Measurements from ENCODE around the gene SAXO2.
"Not testable (repeated sequence)": the region's sequence is repeated elsewhere in the genome, so short reads cannot be mapped to it uniquely, and the experiment has no call there.

SAXO2 gene

DNA sequence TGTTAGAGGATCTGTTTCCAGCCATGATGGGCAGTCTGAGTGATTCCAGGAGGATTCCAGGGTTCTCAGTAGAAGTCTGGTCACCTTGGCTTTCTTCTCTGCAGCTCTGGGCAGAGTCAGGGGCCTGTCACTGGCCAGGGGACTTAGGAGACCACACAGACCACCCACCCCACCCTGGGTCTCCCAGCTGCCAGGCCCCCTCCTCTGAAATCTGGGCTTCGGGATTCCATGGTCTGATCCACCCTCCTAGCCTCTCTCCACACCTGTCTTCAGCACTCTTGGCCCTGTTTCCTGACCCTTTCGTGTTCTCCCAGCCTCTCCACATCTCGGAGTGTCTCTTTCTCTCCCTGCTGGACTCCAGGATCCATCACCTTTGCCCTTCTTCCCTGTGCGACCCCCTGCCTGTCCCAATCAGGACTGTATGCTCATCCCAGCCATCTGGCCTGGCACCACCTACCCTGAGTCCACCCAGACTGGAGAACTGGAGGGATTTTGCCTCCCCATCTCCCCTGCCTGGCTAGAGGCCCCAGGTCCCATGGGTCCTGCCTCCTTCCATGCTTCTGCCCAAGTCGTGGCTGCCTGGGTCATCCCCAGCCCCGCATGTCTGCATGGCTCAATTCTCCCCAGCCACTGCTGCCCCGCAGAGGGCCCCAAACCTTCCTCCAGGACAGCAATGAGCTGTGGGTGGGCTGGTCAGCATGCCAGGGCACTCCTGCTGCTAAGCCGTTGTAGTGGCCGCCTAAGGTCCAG lies 52.3 kb downstream of the SAXO2 start:
- DNase-seq: no peak

DNA sequence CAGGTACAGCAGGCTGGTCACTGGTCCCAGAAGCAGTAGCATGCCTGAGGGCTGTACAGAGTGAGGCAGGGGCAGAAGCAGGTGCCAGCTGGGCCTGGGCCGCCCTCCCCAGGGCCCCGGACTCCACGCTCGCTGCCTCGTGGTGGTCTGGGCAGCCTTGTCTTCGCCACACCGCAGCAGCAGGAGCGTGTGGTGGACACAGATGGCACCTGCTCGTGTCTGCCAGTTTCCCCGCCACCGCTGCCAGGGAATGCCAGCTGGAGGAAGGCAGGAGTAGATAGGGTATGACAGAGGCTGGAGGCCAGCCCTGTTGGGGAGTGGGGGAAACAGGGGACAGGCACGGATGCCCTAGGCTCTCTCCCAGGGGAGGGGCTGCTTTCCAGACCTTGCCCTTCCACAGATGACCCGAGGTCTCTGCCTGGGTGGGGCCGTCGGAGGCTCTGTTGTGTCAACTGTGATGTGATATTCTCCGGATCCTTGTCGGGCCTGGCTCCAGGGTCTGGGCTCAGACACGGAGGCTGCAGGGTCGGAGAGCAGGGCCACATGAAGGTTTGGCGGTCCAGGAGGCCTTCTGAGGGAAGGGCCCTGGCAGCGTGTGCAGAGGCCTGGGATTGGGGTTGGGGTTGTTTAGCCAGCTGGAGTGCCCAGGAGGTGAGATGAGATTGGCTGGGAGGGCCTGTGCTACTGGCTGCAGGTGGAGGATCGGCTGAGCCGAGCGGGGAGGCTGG lies 53.1 kb downstream of the SAXO2 start:
- DNase-seq: no peak

DNA sequence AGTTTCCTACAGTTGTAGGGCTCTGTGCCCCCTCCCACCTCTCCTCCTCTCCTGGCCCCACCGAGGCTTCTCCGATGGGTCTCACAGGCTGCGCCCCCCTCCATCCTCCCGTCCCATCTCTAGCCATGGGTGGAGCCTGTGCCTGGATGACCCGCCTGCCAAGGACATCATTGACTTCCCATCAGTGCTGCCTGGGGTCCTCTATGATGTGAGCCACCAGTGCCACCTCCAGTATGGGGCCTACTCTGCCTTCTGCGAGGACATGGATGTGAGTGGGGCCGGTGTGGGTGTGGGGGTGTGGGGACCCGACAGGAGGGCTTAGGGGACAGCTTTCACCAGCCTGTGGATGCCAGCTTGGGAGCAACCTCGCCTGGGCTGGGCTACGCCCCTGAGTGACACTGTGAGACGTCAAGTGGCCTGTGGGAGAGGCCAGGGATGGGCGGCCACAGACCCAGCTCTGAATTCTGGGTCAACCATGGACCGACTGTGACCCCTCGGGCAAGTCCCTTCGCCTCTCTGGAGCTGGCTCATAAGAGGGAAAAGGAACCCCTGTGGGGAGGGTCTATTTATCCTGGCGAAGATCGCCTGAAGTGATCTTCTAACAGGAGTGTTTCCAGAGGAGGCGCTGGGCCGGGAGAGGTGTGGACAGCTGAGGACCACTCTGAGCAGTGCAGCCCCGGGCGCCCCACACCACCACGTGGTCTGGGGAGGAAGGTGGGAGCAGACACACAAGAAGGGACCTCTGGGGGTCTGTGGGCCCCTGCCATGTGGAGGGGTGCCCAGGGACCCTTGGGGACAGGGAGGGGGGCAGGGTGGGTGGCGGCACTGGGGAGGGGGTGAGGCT lies 53.9 kb downstream of the SAXO2 start:
- not testable (repeated sequence) for DNase-seq

DNA sequence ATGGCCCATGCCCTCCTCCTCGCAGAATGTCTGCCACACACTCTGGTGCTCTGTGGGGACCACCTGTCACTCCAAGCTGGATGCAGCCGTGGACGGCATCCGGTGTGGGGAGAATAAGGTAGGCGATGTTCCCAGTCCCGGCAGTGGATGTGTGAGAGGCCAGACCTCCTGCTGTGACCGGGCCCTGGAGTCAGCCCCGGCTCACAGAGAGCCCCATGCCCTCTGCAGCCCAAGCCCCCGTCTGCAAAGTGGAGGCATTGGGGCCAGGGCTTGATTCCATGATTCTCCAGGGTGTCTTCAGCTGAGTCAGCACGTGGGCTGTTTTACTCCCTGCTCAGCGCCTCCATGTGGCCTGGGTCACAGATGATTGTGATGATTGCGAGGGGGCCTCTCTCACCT lies 54.5 kb downstream of the SAXO2 start:
- DNase-seq: no peak

DNA sequence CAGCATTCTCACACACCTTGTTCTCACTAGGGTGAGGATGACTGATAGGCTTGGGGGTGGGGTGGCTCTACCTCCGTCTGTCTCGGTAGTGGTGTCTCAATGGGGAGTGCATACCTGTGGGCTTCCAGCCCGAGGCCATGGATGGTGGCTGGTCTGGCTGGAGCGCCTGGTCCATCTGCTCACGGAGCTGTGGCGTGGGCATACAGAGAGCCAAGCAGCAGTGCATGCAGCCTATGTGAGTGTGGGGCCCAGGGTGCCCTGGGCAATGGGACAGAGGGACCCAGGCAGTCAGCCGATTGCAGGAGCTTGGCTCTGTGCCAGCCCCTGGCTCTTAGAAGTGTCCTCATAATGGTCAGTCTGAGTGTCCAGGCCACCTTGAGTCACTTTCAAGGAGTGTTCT lies 54.9 kb downstream of the SAXO2 start:
- DNase-seq: not testable (repeated sequence)

DNA sequence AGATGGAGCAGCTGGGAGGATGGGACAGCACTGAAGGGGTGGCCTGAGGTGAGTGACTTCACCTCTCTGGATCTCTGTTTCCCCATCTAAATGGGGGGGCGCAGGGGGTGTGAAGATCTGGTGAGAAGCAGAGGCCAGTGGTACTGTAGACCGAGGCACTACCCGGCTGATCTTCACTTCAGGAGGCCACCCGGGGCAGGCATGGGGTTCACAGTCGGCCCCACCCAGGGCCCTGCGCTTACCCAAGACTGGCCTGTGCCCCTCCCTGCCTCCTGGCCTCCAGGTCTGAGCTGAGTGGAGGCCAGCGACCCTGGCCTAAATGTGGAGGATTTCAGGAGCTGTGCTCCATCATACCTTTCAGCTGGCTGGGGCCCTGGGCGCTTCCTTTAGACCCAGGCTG lies 55.7 kb downstream of the SAXO2 start:
- DNase-seq: not testable (repeated sequence)

DNA sequence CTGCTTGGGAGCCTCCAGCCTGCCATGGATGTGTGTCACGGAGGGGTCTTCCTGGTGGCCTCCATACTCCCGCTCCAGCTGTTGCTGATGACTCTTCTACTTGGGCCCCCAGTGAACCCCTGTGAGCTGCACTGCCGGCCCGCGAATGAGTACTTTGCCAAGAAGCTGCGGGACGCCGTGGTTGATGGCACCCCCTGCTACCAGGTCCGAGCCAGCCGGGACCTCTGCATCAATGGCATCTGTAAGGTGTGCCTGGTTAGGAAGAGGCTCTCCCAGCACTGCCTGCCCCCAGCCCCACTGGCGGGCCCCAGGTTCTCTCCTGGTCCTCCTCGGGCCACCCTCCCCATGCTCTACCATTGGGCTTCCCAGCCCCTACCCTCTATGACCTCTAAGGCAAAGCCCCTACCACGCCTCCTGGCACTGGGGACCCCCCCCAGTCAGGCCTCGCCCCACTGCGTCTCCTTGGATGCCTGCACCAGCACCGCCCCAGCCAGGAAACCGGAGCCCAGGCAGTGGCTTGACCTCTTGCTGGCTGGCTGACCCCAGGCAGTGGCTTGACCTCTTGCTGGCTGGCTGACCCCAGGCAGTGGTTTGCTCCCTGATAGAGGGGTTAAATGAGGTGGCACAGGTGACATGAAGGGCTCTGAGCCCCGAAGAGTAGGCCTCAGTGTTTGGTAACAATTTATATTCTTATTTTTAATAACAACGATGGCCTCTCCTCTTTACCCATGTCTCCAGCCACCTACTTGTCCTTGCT lies 57.1 kb downstream of the SAXO2 start:
- DNase-seq: not testable (repeated sequence)

DNA sequence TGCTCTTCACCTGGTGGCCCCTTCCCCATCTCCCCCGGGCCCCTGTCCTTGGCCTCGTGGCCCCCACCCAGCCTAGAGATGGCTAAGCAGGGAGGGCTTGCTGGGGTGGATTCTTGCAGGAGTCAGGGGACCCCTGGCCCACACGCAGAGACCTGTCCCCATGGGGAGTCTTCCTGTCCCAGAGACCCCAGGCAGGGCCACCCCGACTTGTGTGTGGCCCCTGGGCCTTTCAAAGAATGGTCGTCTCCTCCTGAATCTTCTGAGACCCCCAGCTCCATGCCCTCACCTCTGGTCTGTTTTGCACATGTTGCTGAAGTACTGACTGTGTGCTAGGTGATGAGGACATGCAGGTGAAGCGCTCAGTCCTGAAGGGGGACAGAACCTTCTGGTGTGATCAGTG lies 58.2 kb downstream of the SAXO2 start:
- not testable (repeated sequence) for DNase-seq

DNA sequence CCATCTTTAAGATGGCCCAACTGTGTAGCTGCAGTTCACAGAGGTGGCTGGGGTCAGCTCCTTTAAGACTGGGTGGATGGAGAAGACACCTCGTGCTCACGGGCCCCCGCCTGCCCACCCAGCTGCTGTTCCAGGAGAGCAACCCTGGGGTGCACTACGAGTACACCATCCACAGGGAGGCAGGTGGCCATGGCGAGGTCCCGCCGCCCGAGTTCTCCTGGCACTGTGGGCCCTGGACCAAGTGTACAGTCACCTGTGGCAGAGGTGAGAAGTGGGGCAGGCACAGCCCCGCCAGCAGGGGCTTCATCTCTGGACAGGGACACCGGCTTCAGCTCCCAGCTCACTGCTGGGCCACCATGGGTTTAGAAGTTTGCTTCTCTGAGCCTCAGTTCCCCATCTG lies 59.9 kb downstream of the SAXO2 start:
- not testable (repeated sequence) for DNase-seq

DNA sequence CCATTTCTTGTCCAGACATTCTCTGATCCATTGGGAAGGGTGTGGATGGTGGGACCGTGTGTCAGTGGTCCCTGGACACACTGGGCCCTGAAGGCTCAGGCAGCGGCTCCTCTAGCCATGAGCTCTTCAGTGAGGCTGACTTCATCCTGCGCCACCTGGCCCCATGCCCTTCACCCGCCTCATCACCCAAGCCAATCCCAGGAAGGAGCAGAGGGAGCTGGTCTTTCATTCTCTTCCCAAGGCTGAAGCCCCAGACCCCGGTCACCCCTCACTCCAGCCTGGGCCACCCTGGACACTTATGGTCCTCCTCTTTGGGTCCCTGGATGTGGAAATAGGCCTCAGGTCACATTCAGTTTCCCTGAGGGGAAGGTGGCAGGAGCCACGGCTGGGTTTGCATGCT lies 62.2 kb downstream of the SAXO2 start:
- not testable (repeated sequence) for DNase-seq

DNA sequence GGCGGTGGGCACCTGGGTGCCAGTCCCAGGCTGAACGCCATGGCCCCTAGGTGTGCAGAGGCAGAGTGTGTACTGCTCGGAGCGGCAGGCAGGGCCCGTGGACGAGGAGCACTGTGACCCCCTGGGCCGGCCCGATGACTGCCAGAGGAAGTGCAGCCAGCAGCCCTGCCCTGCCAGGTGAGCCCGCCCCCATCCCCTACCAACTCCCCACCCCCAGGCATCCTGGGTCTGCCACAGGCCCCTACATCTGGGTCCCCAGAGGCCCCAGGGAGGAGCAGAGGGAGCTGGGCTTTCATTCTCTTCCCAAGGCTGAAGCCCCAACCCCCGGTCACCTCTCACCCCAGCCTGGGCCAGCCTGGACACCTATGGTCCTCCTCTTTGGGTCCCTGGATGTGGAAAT lies 63.0 kb downstream of the SAXO2 start:
- DNase-seq: not testable (repeated sequence)

DNA sequence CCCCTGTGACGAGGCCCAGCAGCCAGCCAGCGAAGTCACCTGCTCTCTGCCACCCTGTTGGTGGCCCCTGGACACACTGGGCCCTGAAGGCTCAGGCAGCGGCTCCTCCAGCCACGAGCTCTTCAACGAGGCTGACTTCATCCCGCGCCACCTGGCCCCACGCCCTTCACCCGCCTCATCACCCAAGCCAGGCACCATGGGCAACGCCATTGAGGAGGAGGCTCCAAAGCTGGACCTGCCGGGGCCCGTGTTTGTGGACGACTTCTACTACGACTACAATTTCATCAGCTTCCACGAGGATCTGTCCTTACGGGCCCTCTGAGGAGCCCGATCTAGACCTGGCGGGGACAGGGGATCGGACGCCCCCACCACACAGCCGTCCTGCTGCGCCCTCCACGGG lies 64.3 kb downstream of the SAXO2 start:
- not testable (repeated sequence) for DNase-seq

DNA sequence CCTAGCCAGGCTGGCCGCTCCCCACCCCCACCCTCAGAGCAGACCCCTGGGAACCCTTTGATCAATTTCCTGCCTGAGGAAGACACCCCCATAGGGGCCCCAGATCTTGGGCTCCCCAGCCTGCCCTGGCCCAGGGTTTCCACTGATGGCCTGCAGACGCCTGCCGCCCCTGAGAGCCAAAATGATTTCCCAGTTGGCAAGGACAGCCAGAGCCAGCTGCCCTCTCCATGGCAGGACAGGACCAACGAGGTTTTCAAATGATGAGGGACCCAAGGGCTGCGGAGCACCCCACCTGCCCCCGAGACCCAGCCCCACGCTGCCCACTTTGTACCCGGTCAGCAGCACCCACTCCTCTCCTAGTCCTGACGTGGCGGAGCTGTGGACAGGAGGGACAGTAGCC lies 64.8 kb downstream of the SAXO2 start:
- not testable (repeated sequence) for DNase-seq

DNA sequence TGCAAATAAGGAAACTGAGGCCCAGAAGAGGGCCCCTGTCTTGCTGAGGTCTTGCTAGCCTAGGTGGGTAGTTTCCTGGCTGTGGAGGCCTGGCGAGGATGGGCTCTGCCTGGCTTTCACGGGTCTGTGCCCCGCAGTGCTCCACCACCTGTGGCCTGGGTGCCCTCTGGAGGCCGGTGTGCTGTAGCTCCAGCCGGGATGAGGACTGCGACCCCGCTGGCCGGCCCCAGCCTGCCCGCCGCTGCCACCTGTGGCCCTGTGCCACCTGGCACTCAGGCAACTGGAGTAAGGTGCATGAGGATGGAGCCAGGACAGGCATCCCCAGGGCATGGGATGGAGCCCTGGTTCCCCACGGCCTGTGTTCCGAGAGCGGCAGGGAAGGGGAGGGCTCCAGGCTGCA lies 66.4 kb downstream of the SAXO2 start:
- not testable (repeated sequence) for DNase-seq

DNA sequence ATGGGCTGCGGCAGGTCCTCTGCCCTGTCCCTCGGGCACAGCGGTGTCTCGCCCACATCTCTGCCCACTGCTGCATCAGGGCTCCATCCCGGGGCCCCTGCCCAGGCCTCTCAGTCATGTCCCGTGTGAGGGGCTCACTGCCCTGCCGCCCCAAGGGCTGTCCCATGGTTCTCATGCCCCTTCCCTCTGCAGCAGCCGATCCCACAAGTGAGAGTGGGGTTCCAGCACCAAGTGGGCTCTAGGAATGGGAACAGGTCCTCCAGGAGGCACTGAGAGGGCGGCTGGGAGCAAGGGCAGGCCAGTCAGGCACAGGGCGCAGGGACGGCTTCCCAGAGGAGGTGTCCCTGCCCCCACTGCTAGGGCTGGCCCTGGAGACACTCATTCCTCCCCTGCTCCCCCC lies 68.3 kb downstream of the SAXO2 start:
- not testable (repeated sequence) for DNase-seq

DNA sequence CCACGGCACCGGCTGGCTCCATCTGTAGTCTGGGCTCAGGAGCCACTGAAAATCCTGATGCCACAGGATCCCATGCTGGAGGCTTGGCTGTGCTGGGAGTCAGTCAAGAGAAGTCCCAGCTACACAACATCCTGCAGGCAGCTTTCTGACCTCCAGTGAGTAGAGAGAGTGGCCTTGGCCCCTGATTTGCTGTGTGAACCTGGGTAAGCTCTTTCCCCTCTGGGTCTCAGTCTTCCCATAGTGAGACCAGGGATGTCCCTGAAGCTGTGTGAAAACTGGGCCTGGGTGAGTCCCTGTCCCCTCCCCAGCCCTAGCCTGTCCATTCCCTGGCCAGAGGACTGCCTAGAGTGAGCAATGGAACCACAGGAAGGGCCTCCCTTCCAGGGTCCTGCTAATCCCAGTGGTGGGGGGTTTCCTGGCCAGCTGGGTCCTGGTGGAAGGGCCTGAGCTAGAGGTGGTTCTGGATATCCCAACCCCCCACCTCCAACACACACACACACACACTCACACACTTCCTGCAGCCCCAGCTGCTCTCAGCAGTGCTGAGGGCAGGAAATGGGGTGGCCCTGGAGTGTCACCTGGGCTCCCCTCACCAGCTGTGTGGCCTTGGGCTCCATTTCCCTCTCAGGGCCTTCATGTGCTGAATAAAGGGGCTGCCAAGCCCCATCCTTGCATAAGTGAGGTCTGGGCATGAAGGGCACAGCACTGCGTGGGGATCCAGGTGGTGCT lies 69.1 kb downstream of the SAXO2 start:
- not testable (repeated sequence) for DNase-seq

DNA sequence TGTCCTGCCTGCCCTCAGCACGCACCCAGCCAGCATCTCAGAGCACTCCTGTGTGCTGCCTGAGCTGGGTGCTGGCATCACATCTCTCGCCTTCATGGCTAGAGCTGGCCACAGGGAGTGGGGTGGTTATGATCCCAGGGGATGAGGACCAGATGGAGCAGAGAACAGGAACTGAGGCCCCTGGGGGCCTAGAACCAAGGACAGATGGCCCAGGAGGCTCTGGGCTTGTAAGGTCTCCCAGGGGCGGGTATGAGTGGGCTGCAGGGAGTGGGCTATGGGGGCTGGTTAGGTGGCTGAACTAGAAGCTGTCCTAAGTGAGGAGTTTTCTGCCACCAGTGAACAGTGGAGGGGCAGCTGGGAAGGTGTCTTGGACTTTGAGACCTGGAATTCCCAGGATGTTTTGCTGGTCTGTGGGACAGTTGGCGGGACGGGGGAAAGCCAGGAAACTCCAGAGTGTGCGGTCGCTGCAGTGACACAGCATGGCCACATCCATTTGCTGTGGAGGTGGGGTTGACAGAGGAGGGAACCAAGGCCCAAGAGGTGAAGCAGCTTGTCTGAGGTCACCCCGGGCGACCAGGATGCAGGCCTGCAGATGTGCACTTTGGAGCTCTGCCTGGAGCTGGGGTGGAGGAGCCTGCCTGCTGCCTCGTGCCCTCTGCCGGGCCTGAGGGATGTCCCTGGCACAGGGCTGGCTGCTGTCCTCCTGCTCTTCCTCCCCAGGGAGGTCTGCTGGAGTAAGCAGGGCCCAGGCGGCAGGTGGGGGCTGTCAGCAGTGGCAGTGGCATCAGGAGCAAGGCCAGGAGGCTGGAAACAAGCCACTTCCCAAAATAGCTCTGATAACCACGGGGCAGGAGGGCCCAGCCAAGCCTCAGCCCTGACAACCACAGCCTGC lies 70.3 kb downstream of the SAXO2 start:
- DNase-seq: not testable (repeated sequence)

DNA sequence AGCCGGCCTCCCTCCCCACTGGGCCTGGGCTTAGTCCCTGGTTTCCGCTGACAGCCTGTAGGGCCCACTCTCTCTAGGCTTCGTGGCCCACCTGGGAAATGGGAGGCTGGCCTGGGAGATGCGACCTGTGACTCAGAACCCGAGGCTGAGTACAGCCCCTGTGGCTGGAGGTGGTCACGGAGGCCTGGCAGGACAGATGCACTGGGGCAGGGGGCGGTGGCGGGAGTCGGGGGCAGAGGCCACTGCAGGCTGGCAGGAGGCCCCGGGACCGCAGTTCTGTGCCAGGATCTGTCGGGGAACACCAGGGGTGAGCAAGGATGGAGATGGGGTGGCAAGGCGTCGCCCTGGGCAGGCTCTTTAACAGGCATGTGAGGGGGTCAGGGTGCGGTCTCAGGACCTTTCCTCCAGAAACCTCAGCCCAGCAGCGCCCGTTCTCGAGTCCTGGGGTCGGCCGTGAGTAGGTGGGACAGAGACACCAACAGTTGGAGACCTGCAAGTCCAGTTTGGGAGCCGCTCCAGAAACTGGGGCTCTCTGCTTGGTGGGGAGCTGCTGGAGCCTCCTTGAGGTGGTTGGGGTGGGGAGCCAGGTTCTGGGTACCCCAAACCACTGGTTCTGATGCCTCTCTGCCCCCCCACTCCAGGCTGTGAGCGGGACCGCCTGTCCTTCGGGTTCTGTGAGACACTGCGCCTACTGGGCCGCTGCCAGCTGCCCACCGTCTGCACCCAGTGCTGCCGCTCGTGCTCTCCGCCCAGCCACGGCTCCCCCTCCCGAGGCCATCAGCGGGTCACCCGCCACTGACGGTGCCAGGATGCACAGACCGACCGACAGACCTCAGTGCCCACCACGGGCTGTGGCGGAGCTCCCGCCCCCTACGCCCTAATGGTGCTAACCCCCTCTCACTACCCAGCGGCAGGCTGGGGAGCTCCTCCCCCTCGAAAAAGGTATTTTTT lies 71.3 kb downstream of the SAXO2 start:
- not testable (repeated sequence) for DNase-seq
